ENCODE results near the gene FGR. TPM values are rescaled to one million over a fixed set of nuclear protein-coding genes. Genes with fewer than 3 reads are reported as not detected.

The FGR gene
- total and polyA plus RNA-seq, 2 experiments from 2014 or later = not detected

DNA sequence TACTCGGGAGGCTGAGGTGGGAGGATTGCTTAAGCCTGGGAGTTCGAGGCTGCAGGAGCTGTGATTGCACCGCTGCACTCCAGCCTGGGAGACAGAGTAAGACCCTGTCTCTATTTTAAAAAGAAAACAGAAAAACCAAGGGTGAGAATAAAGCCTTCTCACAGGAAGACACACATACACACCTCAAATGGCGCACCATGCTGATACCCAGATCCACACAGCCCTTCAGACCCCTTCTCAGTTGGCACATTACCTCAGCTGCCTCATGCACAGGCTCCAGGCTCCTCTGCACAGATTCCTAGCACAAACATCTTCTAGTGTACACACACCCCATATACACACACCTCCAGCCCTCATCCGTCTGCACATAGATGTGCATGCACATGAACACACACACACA lies 7.9 kb downstream of the FGR start:
- no peak for TF ChIP-seq EZH2phosphoT487 (IDR thresholded peaks at IDR 0.05; ENCODE audit: insufficient read depth, low read depth)
- TF ChIP-seq EZH2 (IDR thresholded peaks at IDR 0.05; ENCODE audit: insufficient read depth, poor library complexity, severe bottlenecking) = no peak
- Histone ChIP-seq H3K4me3 (no peak overlapping the region), H3K36me3 (ENCODE audit: low read depth) (no peaks in the 10 kb centered on the region), H3K9ac (no peak overlapping the region), H3K4me1 (ENCODE audit: insufficient read depth) (no peaks in the 10 kb centered on the region), H3F3A (ENCODE audit: insufficient read depth) (no peaks in the 10 kb centered on the region), H4K20me1 (ENCODE audit: insufficient read depth) (no peaks in the 10 kb centered on the region), H2AFZ (no peak overlapping the region), H3K27ac (no peak overlapping the region), H3K9me2 (ENCODE audit: insufficient read depth) (no peaks in the 10 kb centered on the region), H3K27me3 (replicated peaks; ENCODE audit: insufficient read depth) (no peaks in the 10 kb centered on the region), H3K79me2 (ENCODE audit: insufficient read depth) (no peaks in the 10 kb centered on the region), H3K9me3 (ENCODE audit: low read depth) (no peaks in the 10 kb centered on the region), H3K4me2 (ENCODE audit: unreplicated experiment) (no peak overlapping the region)
- in situ Hi-C loops (cut with MboI) = no loop called here
- no peak for DNase-seq
- 85 to 87% methylated on average over 5 of the region's 5 CpGs for WGBS, 2 experiments (ENCODE audit: low coverage in 1 of 2, low lambda C conversion rate in 2 of 2, missing lambda C conversion rate in 2 of 2)

DNA sequence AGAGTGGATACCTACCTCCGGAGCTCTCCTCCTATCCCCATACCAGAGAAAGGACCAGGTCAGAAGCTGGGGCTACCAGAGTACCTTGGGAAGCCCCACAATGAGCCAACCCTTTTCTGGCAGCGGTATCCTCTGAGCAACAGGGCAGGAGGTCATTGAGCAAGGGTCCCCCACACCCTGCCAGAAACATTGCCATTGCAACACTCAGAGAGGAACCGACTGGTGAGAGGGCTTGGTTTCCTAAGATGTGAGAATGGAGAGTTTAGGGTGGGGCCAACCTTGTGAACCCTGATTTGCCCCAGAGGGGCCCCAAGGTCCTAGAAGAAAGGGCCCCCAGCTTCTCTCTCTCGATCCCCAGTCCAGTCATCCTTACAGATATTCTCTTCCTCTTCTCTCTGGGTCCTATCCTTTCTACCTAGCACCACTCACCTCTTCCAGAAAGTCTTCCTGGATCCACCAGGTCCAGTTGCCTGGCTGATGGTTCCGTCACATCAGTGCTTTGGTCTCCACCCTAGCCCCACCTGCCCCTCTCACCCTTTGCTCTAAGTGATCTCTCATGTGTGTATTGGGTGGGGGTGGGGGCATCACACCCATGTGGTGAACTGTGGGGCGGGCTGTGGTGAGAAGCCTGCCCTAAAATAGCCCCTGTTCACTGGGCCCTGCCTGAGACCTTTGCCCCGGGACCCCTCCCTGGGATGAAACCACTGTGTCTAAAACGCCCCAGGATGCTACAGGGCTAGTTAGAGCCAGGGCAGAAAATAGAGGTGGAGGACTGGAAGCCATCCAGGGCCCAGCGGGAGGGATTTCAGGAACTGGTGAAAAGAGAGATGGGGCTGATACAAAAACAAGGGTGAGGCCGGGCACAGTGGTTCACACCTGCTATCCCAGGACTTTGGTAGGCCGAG lies 8.7 kb downstream of the FGR start:
- no peak for TF ChIP-seq EZH2 (IDR thresholded peaks at IDR 0.05; ENCODE audit: insufficient read depth, poor library complexity, severe bottlenecking)
- no peak for TF ChIP-seq EZH2phosphoT487 (IDR thresholded peaks at IDR 0.05; ENCODE audit: insufficient read depth, low read depth)
- in situ Hi-C loops (cut with MboI) = no loop called here
- Histone ChIP-seq H3K9ac (no peak overlapping the region), H3K27ac (no peak overlapping the region), H3K79me2 (ENCODE audit: insufficient read depth) (no peaks in the 10 kb centered on the region), H3F3A (ENCODE audit: insufficient read depth) (no peaks in the 10 kb centered on the region), H3K27me3 (replicated peaks; ENCODE audit: insufficient read depth) (no peaks in the 10 kb centered on the region), H3K4me1 (ENCODE audit: insufficient read depth) (no peaks in the 10 kb centered on the region), H3K9me3 (ENCODE audit: low read depth) (no peaks in the 10 kb centered on the region), H3K36me3 (ENCODE audit: low read depth) (no peaks in the 10 kb centered on the region), H4K20me1 (ENCODE audit: insufficient read depth) (no peaks in the 10 kb centered on the region), H3K4me3 (no peak overlapping the region), H2AFZ (no peak overlapping the region), H3K4me2 (ENCODE audit: unreplicated experiment) (no peak overlapping the region), H3K9me2 (ENCODE audit: insufficient read depth) (no peaks in the 10 kb centered on the region)
- DNase-seq = no peak
- WGBS, 2 experiments (ENCODE audit: low coverage in 1 of 2, low lambda C conversion rate in 2 of 2, missing lambda C conversion rate in 2 of 2) = 82 to 85% methylated on average over 10 to 11 of the region's 11 CpGs

DNA sequence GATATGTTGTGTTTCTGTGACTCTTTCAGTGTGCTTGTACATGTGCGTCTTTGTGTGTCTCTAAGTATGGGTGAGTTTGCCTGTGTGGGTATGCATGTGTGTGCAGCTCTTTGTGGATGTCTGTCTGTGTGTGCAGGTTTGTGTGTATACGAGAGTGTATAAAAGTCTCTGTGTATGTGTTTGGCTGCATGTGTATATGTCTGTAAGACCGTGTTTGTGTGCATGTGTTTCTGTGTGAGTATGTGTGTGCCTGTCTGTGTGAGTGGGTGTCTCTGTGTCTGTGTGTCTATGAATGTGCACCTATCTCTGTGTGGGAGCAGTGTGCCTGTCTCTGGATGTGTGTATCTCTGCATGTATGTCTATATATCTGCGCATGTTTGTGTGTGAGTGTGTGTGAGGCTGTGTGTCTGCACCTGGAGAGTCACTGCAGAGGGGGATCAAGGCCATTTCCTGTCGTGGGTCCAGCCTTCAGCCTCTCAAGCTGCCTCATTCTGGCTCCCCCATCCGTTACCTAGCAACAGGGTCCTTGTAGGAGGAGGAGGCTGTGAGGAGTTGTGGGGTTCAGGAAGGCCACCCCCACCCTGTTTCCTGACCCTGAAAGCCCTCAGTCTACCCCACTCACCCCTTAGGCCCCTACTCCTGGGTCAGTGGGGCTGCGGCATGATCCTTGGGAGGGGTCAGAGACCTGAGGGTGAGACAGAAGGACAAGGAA lies 10.4 kb downstream of the FGR start:
- Histone ChIP-seq H3K4me1 (ENCODE audit: insufficient read depth) (no peaks in the 10 kb centered on the region), H3K79me2 (ENCODE audit: insufficient read depth) (no peaks in the 10 kb centered on the region), H3K9ac (no peak overlapping the region), H3K36me3 (ENCODE audit: low read depth) (no peaks in the 10 kb centered on the region), H3K4me2 (ENCODE audit: unreplicated experiment) (no peak overlapping the region), H3K27ac (no peak overlapping the region), H4K20me1 (ENCODE audit: insufficient read depth) (no peaks in the 10 kb centered on the region), H3F3A (ENCODE audit: insufficient read depth) (no peaks in the 10 kb centered on the region), H3K27me3 (replicated peaks; ENCODE audit: insufficient read depth) (no peaks in the 10 kb centered on the region), H3K9me3 (ENCODE audit: low read depth) (no peaks in the 10 kb centered on the region), H3K9me2 (ENCODE audit: insufficient read depth) (no peaks in the 10 kb centered on the region), H2AFZ (no peak overlapping the region), H3K4me3 (no peak overlapping the region)
- in situ Hi-C loops (cut with MboI) = loop anchor here (25.0 kb wide), 2 partner anchors 212 to 512 kb away; no protein-coding TSS in a partner anchor
- no peak for DNase-seq
- WGBS, 2 experiments (ENCODE audit: low coverage in 1 of 2, low lambda C conversion rate in 2 of 2, missing lambda C conversion rate in 2 of 2) = 65 to 72% methylated on average over 7 of the region's 7 CpGs
- TF ChIP-seq EZH2 (IDR thresholded peaks at IDR 0.05; ENCODE audit: insufficient read depth, poor library complexity, severe bottlenecking) = no peak
- TF ChIP-seq EZH2phosphoT487 (IDR thresholded peaks at IDR 0.05; ENCODE audit: insufficient read depth, low read depth) = no peak

DNA sequence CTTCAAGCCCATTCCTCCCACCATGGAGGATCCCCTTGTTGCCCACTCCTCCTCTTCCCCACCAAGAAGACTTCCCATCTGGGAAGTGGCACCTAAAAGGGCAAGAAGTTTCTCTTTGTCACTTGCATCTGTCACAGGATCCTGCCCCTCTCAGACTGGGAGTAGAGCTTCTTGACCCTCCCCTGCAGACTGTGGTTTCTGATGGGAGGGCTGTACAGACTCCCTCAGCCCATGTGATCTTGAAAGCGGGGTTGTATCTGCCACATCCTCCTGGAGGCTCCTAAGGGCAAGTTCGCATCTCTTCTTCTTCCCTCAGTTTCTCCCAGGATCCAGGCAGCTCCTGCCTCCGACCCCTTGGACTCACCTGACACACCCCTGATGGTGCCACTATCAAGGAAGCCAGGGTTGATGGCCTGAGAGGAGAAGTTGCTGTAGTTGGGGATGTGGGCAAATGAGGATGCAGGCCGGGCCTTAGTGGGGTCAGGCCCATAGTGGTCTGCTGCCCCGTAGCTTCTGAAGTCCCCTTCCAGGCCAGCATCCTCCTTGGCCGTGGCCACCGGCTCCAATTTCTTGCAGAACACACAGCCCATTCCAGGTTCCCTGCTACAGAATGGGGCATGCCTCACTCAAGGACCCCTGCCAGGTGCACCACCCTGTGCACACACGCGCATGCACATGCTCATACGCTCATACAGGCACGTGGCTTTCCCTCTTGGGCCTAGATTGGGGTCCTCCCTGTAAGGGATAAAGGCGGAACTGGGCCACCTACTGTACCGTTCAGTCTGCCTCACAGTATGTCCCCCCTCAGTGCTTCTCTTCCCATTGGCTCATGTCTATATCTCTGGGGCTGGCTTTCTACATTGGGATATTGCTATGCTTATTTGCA lies 11.4 kb downstream of the FGR start:
- TF ChIP-seq EZH2phosphoT487 (IDR thresholded peaks at IDR 0.05; ENCODE audit: insufficient read depth, low read depth) (no peak), EZH2 (IDR thresholded peaks at IDR 0.05; ENCODE audit: insufficient read depth, poor library complexity, severe bottlenecking) (no peak)
- no peaks in the 10 kb centered on the region for H3K9me2 ChIP-seq (ENCODE audit: insufficient read depth)
- no peaks in the 10 kb centered on the region for H4K20me1 ChIP-seq (ENCODE audit: insufficient read depth)
- no peaks in the 10 kb centered on the region for H3K4me1 ChIP-seq (ENCODE audit: insufficient read depth)
- 86% methylated on average over 13 of the region's 13 CpGs for WGBS, 2 experiments (ENCODE audit: low coverage in 1 of 2, low lambda C conversion rate in 2 of 2, missing lambda C conversion rate in 2 of 2)
- H3F3A ChIP-seq (ENCODE audit: insufficient read depth) = no peaks in the 10 kb centered on the region
- no peak overlapping the region for H3K27ac ChIP-seq
- DNase-seq = no peak
- in situ Hi-C loops (cut with MboI) = loop anchor here (25.0 kb wide), 2 partner anchors 211 to 511 kb away; no protein-coding TSS in a partner anchor
- no peak overlapping the region for H3K4me2 ChIP-seq (ENCODE audit: unreplicated experiment)
- no peak overlapping the region for H2AFZ ChIP-seq
- H3K36me3 ChIP-seq (ENCODE audit: low read depth) = no peaks in the 10 kb centered on the region
- no peaks in the 10 kb centered on the region for H3K9me3 ChIP-seq (ENCODE audit: low read depth)
- H3K27me3 ChIP-seq (replicated peaks; ENCODE audit: insufficient read depth) = no peaks in the 10 kb centered on the region
- no peak overlapping the region for H3K9ac ChIP-seq
- H3K4me3 ChIP-seq = no peak overlapping the region
- H3K79me2 ChIP-seq (ENCODE audit: insufficient read depth) = no peaks in the 10 kb centered on the region

Data from GM23248 (cell line).